GM18526 (cell line): ENCODE results near the gene ARHGEF16.

ENCODE experiments used
- POLR2A ChIP-seq: IDR thresholded peaks from 3 replicates; pipeline ENCODE4 v1.6.1; 2011; ENCODE audit not compliant: insufficient read length; ENCODE audit errors: extremely low read depth

ARHGEF16 gene

GRCh38 chr1:3515774-3516480 is 61.5 kb downstream of the ARHGEF16 start:
- TF ChIP-seq POLR2A = no peak

- TF ChIP-seq POLR2A = no peak
These were observed 62.0 kb downstream of the ARHGEF16 start for GRCh38 chr1:3516481-3516869.

GRCh38 chr1:3516911-3517675 is 62.6 kb downstream of the ARHGEF16 start:
- TF ChIP-seq POLR2A = no peak

- no peak for TF ChIP-seq POLR2A
These were observed 63.8 kb downstream of the ARHGEF16 start for GRCh38 chr1:3518256-3518655.

GRCh38 chr1:3518756-3519155 is 64.3 kb downstream of the ARHGEF16 start:
- TF ChIP-seq POLR2A = no peak

- no peak for TF ChIP-seq POLR2A
These were observed 64.9 kb downstream of the ARHGEF16 start for GRCh38 chr1:3519301-3519885.

GRCh38 chr1:3520419-3521378 is 66.2 kb downstream of the ARHGEF16 start:
- TF ChIP-seq POLR2A = no peak

GRCh38 chr1:3521426-3521825 is 67.0 kb downstream of the ARHGEF16 start:
- no peak for TF ChIP-seq POLR2A

- no peak for TF ChIP-seq POLR2A
These were observed 67.6 kb downstream of the ARHGEF16 start for GRCh38 chr1:3522112-3522511.

GRCh38 chr1:3522564-3523265 is 68.2 kb downstream of the ARHGEF16 start:
- TF ChIP-seq POLR2A = no peak

- TF ChIP-seq POLR2A = no peak
These were observed 69.5 kb downstream of the ARHGEF16 start for GRCh38 chr1:3523980-3524379.

- TF ChIP-seq POLR2A = no peak
These were observed 70.2 kb downstream of the ARHGEF16 start for GRCh38 chr1:3524556-3525203.

GRCh38 chr1:3525551-3526482 is 71.4 kb downstream of the ARHGEF16 start:
- no peak for TF ChIP-seq POLR2A
